Endothelial cell of hepatic sinusoid (primary cell): ENCODE data around the gene ANKRD53.
"Not testable (repeated sequence)": the region's sequence is repeated elsewhere in the genome, so short reads cannot be mapped to it uniquely, and the experiment has no call there.

Experiments used
- in situ Hi-C: cut with HindIII; loops from 2 replicates; pipeline ENCODE4 v1.10.0; 2017; ENCODE audit warnings: low sequenced_read_pairs

ANKRD53 gene

GRCh38 chr2:70986499-70987189, 8.2 kb downstream of the ANKRD53 start:
- in situ Hi-C loops, result no loop called here

- in situ Hi-C loops, result no loop called here
These were observed 9.0 kb downstream of the ANKRD53 start for GRCh38 chr2:70987386-70987785.

GRCh38 chr2:70988151-70988550, 9.7 kb downstream of the ANKRD53 start:
- in situ Hi-C loops, result no loop called here

GRCh38 chr2:70988726-70989648, 10.6 kb downstream of the ANKRD53 start:
- in situ Hi-C loops, result no loop called here

GRCh38 chr2:70990216-70990615, 11.8 kb downstream of the ANKRD53 start:
- in situ Hi-C loops, result no loop called here

GRCh38 chr2:70991142-70991541, 12.7 kb downstream of the ANKRD53 start:
- in situ Hi-C loops, result no loop called here

- in situ Hi-C loops, result no loop called here
These were observed 13.3 kb downstream of the ANKRD53 start for GRCh38 chr2:70991742-70992141.

- in situ Hi-C loops, result no loop called here
These were observed 14.8 kb downstream of the ANKRD53 start for GRCh38 chr2:70992945-70993853.

GRCh38 chr2:70994009-70994698, 15.7 kb downstream of the ANKRD53 start:
- in situ Hi-C loops, result no loop called here

GRCh38 chr2:70994699-70995425, 16.4 kb downstream of the ANKRD53 start, which contains the start of gene TEX261:
TSS of gene TEX261 (minus strand) at chr2:70994873. CDS start at chr2:70994757, 116 bp downstream.
- in situ Hi-C loops, result no loop called here

GRCh38 chr2:70995426-70995729, 16.9 kb downstream of the ANKRD53 start:
- in situ Hi-C loops, result no loop called here

GRCh38 chr2:70998885-70999284, 20.5 kb downstream of the ANKRD53 start:
- in situ Hi-C loops, result not testable (repeated sequence)

- in situ Hi-C loops, result no loop called here
These were observed 20.9 kb downstream of the ANKRD53 start for GRCh38 chr2:70999362-70999761.

- in situ Hi-C loops, result not testable (repeated sequence)
These were observed 21.5 kb downstream of the ANKRD53 start for GRCh38 chr2:70999931-71000330.

- in situ Hi-C loops, result no loop called here
These were observed 22.6 kb downstream of the ANKRD53 start for GRCh38 chr2:71000780-71001591.

GRCh38 chr2:71001592-71001927, 23.1 kb downstream of the ANKRD53 start:
- in situ Hi-C loops, result no loop called here

- in situ Hi-C loops, result no loop called here
These were observed 23.6 kb downstream of the ANKRD53 start for GRCh38 chr2:71001981-71002570.

- in situ Hi-C loops, result no loop called here
These were observed 25.0 kb downstream of the ANKRD53 start for GRCh38 chr2:71003396-71003795.
